GM23338 (cell line): ENCODE measurements around the gene BMP8A. TPM values are rescaled to one million over a fixed set of nuclear protein-coding genes. Genes with fewer than 3 reads are reported as not detected.

Source experiments
- ATAC-seq: fragments of 200-7000 bp; cut with Tn5 transposase; 3 replicates; pipeline ENCODE4 v1.9.1; 2020
- DNase-seq: peaks from one replicate; pipeline ENCODE4 v3.0.0-alpha.2; 2015; ENCODE audit warnings: low spot score
- H2AFZ ChIP-seq: fragments of 200-600 bp; sonication (generic); 2 replicates; pipeline ENCODE4 v1.8.0; 2016; ENCODE audit warnings: antibody characterized with exemption, mild to moderate bottlenecking, moderate library complexity
- H3F3A ChIP-seq: fragments of 200-600 bp; sonication (generic); replicated peaks from 2 replicates; pipeline ENCODE4 v1.8.0; 2017; ENCODE audit warnings: antibody characterized with exemption, mixed run types, low read depth
- H3K27ac ChIP-seq: fragments of 200-600 bp; sonication (generic); 2 replicates; pipeline ENCODE4 v1.6.1; 2016; ENCODE audit warnings: low read depth
- H3K27me3 ChIP-seq: fragments of 200-600 bp; sonication (generic); 2 replicates; pipeline ENCODE4 v1.8.0; 2016; ENCODE audit warnings: mild to moderate bottlenecking, mixed run types, moderate library complexity; ENCODE audit not compliant: insufficient read depth
- H3K36me3 ChIP-seq: fragments of 200-600 bp; sonication (generic); 2 replicates; pipeline ENCODE4 v1.8.0; 2016; ENCODE audit warnings: mild to moderate bottlenecking; ENCODE audit not compliant: insufficient read depth
- H3K4me1 ChIP-seq: fragments of 200-600 bp; sonication (generic); 2 replicates; pipeline ENCODE4 v1.8.0; 2016; ENCODE audit warnings: mild to moderate bottlenecking, moderate library complexity; ENCODE audit not compliant: insufficient read depth
- H3K4me2 ChIP-seq: fragments of 200-600 bp; sonication (generic); 2 replicates; pipeline ENCODE4 v1.7.1; 2017; ENCODE audit warnings: mixed run types
- H3K4me3 ChIP-seq: fragments of 200-600 bp; sonication (generic); 2 replicates; pipeline ENCODE4 v1.6.1; 2016; ENCODE audit warnings: mixed run types
- H3K79me2 ChIP-seq: fragments of 200-600 bp; sonication (generic); replicated peaks from 2 replicates; pipeline ENCODE4 v1.8.0; 2017; ENCODE audit warnings: mild to moderate bottlenecking; ENCODE audit not compliant: insufficient read depth
- H3K9me2 ChIP-seq: fragments of 200-600 bp; sonication (generic); 2 replicates; pipeline ENCODE4 v1.8.0; 2017; ENCODE audit not compliant: insufficient read depth
- H4K20me1 ChIP-seq: fragments of 200-600 bp; sonication (generic); replicated peaks from 2 replicates; pipeline ENCODE4 v1.8.0; 2017; ENCODE audit warnings: mild to moderate bottlenecking; ENCODE audit not compliant: insufficient read depth
- H3K27ac Mint-ChIP-seq: 2 replicates; pipeline ENCODE4 v1.8.0; 2020; ENCODE audit warnings: inconsistent platforms, mild to moderate bottlenecking, moderate library complexity, mixed read lengths
- H3K27me3 Mint-ChIP-seq: 3 replicates; pipeline ENCODE4 v1.8.0; 2022; ENCODE audit warnings: low read depth, mild to moderate bottlenecking, moderate library complexity, mixed read lengths, inconsistent platforms; ENCODE audit not compliant: insufficient read depth, poor library complexity
- H3K36me3 Mint-ChIP-seq: 3 replicates; pipeline ENCODE4 v1.8.0; 2021; ENCODE audit warnings: low read depth, mild to moderate bottlenecking, inconsistent platforms, moderate library complexity, mixed read lengths
- H3K4me1 Mint-ChIP-seq: 3 replicates; pipeline ENCODE4 v1.8.0; 2020; ENCODE audit warnings: mild to moderate bottlenecking, inconsistent platforms, mixed read lengths
- H3K4me3 Mint-ChIP-seq: 3 replicates; pipeline ENCODE4 v1.8.0; 2021; ENCODE audit warnings: moderate library complexity, mild to moderate bottlenecking, inconsistent platforms, mixed read lengths
- H3K9me3 Mint-ChIP-seq: 3 replicates; pipeline ENCODE4 v1.8.0; 2020; ENCODE audit warnings: moderate library complexity, mild to moderate bottlenecking, inconsistent platforms, mixed read lengths
- CREB1 ChIP-seq: fragments of 250-450 bp; sonication (Bioruptor Pico); IDR thresholded peaks from 2 replicates; pipeline ENCODE4 v1.5.0; 2020; ENCODE audit warnings: low read depth, mild to moderate bottlenecking, moderate library complexity
- EZH2 ChIP-seq: fragments of 200-600 bp; sonication (generic); IDR thresholded peaks from one replicate; pipeline ENCODE4 v1.8.0; 2017; ENCODE audit warnings: antibody characterized with exemption, mild to moderate bottlenecking, low read depth; ENCODE audit not compliant: unreplicated experiment
- JUNB ChIP-seq: IDR thresholded peaks from one replicate; pipeline ENCODE4 v1.6.1; 2016; ENCODE audit warnings: antibody characterized with exemption; ENCODE audit not compliant: unreplicated experiment
- NANOG ChIP-seq: IDR thresholded peaks from 2 replicates; pipeline ENCODE4 v1.6.1; 2016; ENCODE audit warnings: antibody characterized with exemption, borderline replicate concordance
- POLR2AphosphoS5 ChIP-seq: IDR thresholded peaks from 2 replicates; pipeline ENCODE4 v1.6.1; 2016; ENCODE audit warnings: antibody characterized with exemption, low read depth
- STAT1 ChIP-seq: IDR thresholded peaks from one replicate; pipeline ENCODE4 v1.6.1; 2016; ENCODE audit warnings: antibody characterized with exemption; ENCODE audit not compliant: unreplicated experiment
- ZNF114 ChIP-seq: fragments of 250-450 bp; sonication (Bioruptor Pico); IDR thresholded peaks from 2 replicates; pipeline ENCODE4 v1.5.0; 2020; ENCODE audit warnings: mild to moderate bottlenecking, moderate library complexity
- ZNF331 ChIP-seq: fragments of 250-450 bp; sonication (Bioruptor Pico); IDR thresholded peaks from 2 replicates; pipeline ENCODE4 v1.5.0; 2020; ENCODE audit warnings: low read depth, mild to moderate bottlenecking, moderate library complexity
- polyA plus RNA-seq: library from polyadenylated mRNA; unstranded; fragments of >200 nt; fragmentation: Nextera tagmentation; extraction: Ambion mirVana; gene quantifications from 2 replicates; pipeline ENCODE4 v1.2.1, GENCODE V29; 2016
- total RNA-seq: library from RNA; depleted of rRNA; stranded (reverse); fragments of >200 nt; shearing (Covaris generic); gene quantifications from 2 replicates; pipeline ENCODE4 v1.2.3, GENCODE V29; 2014
- TF ChIP-seq, protein P1 (sequence below), 2 experiments: fragments of 200-600 bp in 1 of 2; sonication (generic) in 1 of 2; conservative IDR thresholded peaks; 2 replicates each; pipeline versions ENCODE4 v1.5.1 to v1.6.1; 2016 to 2017; ENCODE audit warnings: antibody characterized with exemption in 2 of 2, low read depth in 2 of 2, mild to moderate bottlenecking in 2 of 2, moderate library complexity in 1 of 2
- TF ChIP-seq, protein P2 (sequence below): IDR thresholded peaks from 2 replicates; pipeline ENCODE4 v1.6.1; 2016; ENCODE audit warnings: antibody characterized with exemption
- TF ChIP-seq, protein P3 (sequence below): IDR thresholded peaks from one replicate; pipeline ENCODE4 v1.6.1; 2018; ENCODE audit warnings: antibody characterized with exemption; ENCODE audit not compliant: unreplicated experiment
- TF ChIP-seq, protein P4 (sequence below): fragments of 250-450 bp; sonication (Bioruptor Pico); IDR thresholded peaks from 2 replicates; pipeline ENCODE4 v1.5.0; 2020; ENCODE audit warnings: mild to moderate bottlenecking, moderate library complexity

Gene BMP8A
- total and polyA plus RNA-seq, 2 experiments from 2014 or later = 0.34 to 0.63 TPM

DNA sequence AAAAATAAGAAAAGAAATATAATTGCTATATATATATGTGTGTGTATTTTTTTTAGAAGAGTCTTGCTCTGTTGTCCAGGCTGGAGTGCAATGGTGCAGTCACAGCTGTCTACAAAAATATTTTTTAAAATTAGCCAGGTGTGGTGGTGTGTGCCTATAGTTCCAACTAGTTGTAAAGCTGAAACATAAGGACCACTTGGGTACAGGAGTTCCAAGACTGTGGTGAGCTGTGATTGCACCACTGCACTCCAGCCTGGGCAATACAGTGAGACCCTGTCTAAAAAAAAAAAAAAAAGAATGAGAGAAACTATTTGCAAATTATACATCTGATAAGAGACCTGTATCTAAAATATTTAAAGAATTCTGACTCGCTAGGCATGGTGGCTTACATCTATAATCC, 42.0 kb downstream of the BMP8A start:
- H3K36me3 ChIP-seq = no peaks in the 10 kb centered on the region

More for the DNA sequence above, 42.0 kb downstream of the BMP8A start:
- no peak overlapping the region for H3K4me3 ChIP-seq
- no peaks in the 10 kb centered on the region for H3K79me2 ChIP-seq
- no peaks in the 10 kb centered on the region for H3K9me3 Mint-ChIP-seq
- no peaks in the 10 kb centered on the region for H3F3A ChIP-seq
- no peak overlapping the region for H3K27ac Mint-ChIP-seq
- H3K4me3 Mint-ChIP-seq = no peak overlapping the region
- no peak for DNase-seq
- no peak for ATAC-seq
- TF ChIP-seq ZNF331 (CRISPR knock-in tag) = no peak
- TF ChIP-seq JUNB = no peak
- TF ChIP-seq STAT1 = no peak
- TF ChIP-seq ZNF114 = no peak
- TF ChIP-seq, protein P1, sequence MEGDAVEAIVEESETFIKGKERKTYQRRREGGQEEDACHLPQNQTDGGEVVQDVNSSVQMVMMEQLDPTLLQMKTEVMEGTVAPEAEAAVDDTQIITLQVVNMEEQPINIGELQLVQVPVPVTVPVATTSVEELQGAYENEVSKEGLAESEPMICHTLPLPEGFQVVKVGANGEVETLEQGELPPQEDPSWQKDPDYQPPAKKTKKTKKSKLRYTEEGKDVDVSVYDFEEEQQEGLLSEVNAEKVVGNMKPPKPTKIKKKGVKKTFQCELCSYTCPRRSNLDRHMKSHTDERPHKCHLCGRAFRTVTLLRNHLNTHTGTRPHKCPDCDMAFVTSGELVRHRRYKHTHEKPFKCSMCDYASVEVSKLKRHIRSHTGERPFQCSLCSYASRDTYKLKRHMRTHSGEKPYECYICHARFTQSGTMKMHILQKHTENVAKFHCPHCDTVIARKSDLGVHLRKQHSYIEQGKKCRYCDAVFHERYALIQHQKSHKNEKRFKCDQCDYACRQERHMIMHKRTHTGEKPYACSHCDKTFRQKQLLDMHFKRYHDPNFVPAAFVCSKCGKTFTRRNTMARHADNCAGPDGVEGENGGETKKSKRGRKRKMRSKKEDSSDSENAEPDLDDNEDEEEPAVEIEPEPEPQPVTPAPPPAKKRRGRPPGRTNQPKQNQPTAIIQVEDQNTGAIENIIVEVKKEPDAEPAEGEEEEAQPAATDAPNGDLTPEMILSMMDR (conservative IDR thresholded peaks at IDR 0.05; ENCODE audit: low read depth in 2 of 2) = no peak
- no peak for TF ChIP-seq EZH2
- TF ChIP-seq, protein P2, sequence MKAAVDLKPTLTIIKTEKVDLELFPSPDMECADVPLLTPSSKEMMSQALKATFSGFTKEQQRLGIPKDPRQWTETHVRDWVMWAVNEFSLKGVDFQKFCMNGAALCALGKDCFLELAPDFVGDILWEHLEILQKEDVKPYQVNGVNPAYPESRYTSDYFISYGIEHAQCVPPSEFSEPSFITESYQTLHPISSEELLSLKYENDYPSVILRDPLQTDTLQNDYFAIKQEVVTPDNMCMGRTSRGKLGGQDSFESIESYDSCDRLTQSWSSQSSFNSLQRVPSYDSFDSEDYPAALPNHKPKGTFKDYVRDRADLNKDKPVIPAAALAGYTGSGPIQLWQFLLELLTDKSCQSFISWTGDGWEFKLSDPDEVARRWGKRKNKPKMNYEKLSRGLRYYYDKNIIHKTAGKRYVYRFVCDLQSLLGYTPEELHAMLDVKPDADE = no peak
- TF ChIP-seq POLR2AphosphoS5 = no peak
- TF ChIP-seq NANOG = no peak
- TF ChIP-seq, protein P3, sequence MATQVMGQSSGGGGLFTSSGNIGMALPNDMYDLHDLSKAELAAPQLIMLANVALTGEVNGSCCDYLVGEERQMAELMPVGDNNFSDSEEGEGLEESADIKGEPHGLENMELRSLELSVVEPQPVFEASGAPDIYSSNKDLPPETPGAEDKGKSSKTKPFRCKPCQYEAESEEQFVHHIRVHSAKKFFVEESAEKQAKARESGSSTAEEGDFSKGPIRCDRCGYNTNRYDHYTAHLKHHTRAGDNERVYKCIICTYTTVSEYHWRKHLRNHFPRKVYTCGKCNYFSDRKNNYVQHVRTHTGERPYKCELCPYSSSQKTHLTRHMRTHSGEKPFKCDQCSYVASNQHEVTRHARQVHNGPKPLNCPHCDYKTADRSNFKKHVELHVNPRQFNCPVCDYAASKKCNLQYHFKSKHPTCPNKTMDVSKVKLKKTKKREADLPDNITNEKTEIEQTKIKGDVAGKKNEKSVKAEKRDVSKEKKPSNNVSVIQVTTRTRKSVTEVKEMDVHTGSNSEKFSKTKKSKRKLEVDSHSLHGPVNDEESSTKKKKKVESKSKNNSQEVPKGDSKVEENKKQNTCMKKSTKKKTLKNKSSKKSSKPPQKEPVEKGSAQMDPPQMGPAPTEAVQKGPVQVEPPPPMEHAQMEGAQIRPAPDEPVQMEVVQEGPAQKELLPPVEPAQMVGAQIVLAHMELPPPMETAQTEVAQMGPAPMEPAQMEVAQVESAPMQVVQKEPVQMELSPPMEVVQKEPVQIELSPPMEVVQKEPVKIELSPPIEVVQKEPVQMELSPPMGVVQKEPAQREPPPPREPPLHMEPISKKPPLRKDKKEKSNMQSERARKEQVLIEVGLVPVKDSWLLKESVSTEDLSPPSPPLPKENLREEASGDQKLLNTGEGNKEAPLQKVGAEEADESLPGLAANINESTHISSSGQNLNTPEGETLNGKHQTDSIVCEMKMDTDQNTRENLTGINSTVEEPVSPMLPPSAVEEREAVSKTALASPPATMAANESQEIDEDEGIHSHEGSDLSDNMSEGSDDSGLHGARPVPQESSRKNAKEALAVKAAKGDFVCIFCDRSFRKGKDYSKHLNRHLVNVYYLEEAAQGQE = no peak
- TF ChIP-seq CREB1 (CRISPR knock-in tag) = no peak
- TF ChIP-seq, protein P4, sequence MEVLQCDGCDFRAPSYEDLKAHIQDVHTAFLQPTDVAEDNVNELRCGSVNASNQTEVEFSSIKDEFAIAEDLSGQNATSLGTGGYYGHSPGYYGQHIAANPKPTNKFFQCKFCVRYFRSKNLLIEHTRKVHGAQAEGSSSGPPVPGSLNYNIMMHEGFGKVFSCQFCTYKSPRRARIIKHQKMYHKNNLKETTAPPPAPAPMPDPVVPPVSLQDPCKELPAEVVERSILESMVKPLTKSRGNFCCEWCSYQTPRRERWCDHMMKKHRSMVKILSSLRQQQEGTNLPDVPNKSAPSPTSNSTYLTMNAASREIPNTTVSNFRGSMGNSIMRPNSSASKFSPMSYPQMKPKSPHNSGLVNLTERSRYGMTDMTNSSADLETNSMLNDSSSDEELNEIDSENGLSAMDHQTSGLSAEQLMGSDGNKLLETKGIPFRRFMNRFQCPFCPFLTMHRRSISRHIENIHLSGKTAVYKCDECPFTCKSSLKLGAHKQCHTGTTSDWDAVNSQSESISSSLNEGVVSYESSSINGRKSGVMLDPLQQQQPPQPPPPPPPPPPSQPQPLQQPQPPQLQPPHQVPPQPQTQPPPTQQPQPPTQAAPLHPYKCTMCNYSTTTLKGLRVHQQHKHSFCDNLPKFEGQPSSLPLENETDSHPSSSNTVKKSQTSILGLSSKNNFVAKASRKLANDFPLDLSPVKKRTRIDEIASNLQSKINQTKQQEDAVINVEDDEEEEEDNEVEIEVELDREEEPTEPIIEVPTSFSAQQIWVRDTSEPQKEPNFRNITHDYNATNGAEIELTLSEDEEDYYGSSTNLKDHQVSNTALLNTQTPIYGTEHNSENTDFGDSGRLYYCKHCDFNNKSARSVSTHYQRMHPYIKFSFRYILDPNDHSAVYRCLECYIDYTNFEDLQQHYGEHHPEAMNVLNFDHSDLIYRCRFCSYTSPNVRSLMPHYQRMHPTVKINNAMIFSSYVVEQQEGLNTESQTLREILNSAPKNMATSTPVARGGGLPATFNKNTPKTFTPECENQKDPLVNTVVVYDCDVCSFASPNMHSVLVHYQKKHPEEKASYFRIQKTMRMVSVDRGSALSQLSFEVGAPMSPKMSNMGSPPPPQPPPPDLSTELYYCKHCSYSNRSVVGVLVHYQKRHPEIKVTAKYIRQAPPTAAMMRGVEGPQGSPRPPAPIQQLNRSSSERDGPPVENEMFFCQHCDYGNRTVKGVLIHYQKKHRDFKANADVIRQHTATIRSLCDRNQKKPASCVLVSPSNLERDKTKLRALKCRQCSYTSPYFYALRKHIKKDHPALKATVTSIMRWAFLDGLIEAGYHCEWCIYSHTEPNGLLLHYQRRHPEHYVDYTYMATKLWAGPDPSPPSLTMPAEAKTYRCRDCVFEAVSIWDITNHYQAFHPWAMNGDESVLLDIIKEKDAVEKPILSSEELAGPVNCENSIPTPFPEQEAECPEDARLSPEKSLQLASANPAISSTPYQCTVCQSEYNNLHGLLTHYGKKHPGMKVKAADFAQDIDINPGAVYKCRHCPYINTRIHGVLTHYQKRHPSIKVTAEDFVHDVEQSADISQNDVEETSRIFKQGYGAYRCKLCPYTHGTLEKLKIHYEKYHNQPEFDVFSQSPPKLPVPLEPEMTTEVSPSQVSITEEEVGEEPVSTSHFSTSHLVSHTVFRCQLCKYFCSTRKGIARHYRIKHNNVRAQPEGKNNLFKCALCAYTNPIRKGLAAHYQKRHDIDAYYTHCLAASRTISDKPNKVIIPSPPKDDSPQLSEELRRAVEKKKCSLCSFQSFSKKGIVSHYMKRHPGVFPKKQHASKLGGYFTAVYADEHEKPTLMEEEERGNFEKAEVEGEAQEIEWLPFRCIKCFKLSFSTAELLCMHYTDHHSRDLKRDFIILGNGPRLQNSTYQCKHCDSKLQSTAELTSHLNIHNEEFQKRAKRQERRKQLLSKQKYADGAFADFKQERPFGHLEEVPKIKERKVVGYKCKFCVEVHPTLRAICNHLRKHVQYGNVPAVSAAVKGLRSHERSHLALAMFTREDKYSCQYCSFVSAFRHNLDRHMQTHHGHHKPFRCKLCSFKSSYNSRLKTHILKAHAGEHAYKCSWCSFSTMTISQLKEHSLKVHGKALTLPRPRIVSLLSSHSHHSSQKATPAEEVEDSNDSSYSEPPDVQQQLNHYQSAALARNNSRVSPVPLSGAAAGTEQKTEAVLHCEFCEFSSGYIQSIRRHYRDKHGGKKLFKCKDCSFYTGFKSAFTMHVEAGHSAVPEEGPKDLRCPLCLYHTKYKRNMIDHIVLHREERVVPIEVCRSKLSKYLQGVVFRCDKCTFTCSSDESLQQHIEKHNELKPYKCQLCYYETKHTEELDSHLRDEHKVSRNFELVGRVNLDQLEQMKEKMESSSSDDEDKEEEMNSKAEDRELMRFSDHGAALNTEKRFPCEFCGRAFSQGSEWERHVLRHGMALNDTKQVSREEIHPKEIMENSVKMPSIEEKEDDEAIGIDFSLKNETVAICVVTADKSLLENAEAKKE (CRISPR knock-in tag) = no peak
- no peaks in the 10 kb centered on the region for H3K4me1 Mint-ChIP-seq
- no peak overlapping the region for H3K27ac ChIP-seq
- H3K4me2 ChIP-seq = no peak overlapping the region
- H4K20me1 ChIP-seq = no peaks in the 10 kb centered on the region; the same call in 1 of the 2 replicates
- H3K9me2 ChIP-seq = no peaks in the 10 kb centered on the region
- H3K27me3 ChIP-seq = no peaks in the 10 kb centered on the region
- H3K27me3 Mint-ChIP-seq = peaks cover 1% of the 10 kb centered on the region
- H2AFZ ChIP-seq = no peak overlapping the region
- no peaks in the 10 kb centered on the region for H3K4me1 ChIP-seq
- peaks cover 11% of the 10 kb centered on the region for H3K36me3 Mint-ChIP-seq
